Tibial artery (tissue), 4 donors: ENCODE measurements around the gene RBM15B.

Source experiments
- DNase-seq, 2 donors: peaks; one replicate each; pipeline ENCODE4 v3.0.0-alpha.2; 2019
- H3K27ac ChIP-seq, 2 donors: fragments of 200-600 bp; sonication (generic) in 1 of 2; 1 replicate in 1 of 2; 2 replicates in 1 of 2; pipeline ENCODE4 v1.5.1; 2018 to 2019; ENCODE audit warnings: mild to moderate bottlenecking in 1 of 2
- H3K27me3 ChIP-seq, 2 donors: fragments of 200-600 bp; sonication (generic) in 1 of 2; one replicate each; pipeline versions ENCODE4 v1.5.1 to v1.6.0; 2016 to 2019
- H3K36me3 ChIP-seq, 3 donors: fragments of 200-600 bp; sonication (generic) in 2 of 3; one replicate each; pipeline ENCODE4 v1.5.1; 2016 to 2019; ENCODE audit warnings: mild to moderate bottlenecking in 2 of 3
- H3K4me1 ChIP-seq, 4 donors: fragments of 200-600 bp; sonication (generic) in 2 of 4; 1 replicate in 3 of 4; 2 replicates in 1 of 4; pipeline ENCODE4 v1.5.1; 2016 to 2019
- H3K4me3 ChIP-seq, 2 donors: fragments of 200-600 bp; sonication (generic) in 1 of 2; 1 replicate in 1 of 2; 2 replicates in 1 of 2; pipeline ENCODE4 v1.5.1; 2018 to 2019; ENCODE audit warnings: mild to moderate bottlenecking in 2 of 2
- H3K9me3 ChIP-seq, 3 donors: fragments of 200-600 bp; sonication (generic) in 1 of 3; one replicate each; pipeline ENCODE4 v1.5.1; 2016 to 2019
- intact Hi-C: fragments of 100-400 bp; cut with DNase I; formaldehyde crosslinking; loops from one replicate; pipeline ENCODE4 v1.15.0; 2023; ENCODE audit warnings: low total_unique reads
- TF ChIP-seq, protein P1 (sequence below), 2 experiments: fragments of 200-600 bp in 1 of 2; fragments of 450-650 bp in 1 of 2; IDR thresholded peaks; one replicate each; pipeline ENCODE4 v1.5.1; 2017 to 2019; ENCODE audit warnings: antibody characterized with exemption in 2 of 2, mild to moderate bottlenecking in 1 of 2, moderate library complexity in 1 of 2

The RBM15B gene

DNA sequence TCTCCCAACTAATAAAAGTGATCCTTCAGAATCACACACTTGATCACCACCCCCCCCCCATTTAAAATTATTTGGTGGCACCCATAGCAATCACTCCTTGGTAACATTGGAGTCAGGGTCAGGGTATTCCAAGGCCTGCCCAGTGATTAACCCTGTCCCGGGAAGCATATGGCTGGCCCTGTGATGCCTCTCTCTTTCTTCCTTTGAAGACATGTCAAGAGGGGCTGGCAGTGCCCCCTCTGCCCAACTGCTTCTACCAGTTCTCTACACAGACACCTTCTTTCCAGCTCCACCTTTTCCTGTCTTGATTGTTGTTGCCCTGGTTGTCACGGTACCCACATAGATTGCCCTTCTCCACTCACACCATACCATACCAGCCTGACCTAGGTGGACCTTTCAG is 36.9 kb upstream of the RBM15B start:
- intact Hi-C loops, result no loop called here
- DNase-seq, result no peak
- H3K36me3 ChIP-seq, result no peaks in the 10 kb centered on the region

DNA sequence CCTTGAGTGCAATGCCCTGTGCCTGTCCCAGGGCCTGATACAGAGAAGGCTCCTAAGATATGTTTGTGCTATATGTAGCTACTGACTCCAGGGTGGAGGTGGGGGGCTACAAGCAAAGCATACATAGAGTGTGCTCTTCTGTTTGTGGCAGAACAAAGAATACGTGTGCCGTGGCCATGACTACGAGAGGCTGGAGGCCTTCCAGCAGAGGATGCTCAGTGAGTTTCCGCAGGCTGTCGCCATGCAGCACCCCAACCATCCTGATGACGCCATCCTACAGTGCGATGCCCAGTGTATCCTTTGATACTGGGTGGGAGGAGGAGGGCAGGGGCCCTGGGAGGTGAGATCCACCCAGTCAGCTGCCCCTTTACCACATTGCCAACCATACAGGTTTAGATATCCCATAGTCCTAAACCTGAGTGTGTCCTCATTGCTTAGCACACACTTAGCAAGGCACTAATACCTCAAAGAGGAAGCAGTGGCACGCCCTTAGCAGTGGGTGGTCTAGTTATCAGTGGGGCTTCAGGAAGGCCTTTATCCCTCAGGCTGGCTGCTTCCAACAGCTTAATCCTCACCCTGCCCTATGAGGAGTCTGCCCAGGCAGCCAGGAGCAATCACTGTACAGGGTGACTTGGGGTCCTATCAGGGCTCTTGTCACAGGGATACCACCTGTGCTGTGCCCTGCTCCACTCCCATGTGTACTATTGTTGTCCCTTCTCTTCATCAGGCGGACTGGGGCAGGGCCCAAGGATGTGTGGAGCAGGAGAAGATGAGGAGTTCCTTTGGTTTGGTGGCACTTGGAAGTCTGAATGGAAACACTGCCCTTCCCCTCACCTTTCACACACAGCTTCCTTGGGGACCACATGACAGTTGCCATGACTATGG is 36.1 kb upstream of the RBM15B start:
- Histone ChIP-seq H3K4me1 (no peaks in the 10 kb centered on the region), H3K9me3 (no peaks in the 10 kb centered on the region), H3K27me3 (no peaks in the 10 kb centered on the region), H3K4me3 (no peak overlapping the region), H3K27ac (no peak overlapping the region), H3K36me3 (no peaks in the 10 kb centered on the region)
- intact Hi-C loops, result no loop called here
- TF ChIP-seq, protein P1, sequence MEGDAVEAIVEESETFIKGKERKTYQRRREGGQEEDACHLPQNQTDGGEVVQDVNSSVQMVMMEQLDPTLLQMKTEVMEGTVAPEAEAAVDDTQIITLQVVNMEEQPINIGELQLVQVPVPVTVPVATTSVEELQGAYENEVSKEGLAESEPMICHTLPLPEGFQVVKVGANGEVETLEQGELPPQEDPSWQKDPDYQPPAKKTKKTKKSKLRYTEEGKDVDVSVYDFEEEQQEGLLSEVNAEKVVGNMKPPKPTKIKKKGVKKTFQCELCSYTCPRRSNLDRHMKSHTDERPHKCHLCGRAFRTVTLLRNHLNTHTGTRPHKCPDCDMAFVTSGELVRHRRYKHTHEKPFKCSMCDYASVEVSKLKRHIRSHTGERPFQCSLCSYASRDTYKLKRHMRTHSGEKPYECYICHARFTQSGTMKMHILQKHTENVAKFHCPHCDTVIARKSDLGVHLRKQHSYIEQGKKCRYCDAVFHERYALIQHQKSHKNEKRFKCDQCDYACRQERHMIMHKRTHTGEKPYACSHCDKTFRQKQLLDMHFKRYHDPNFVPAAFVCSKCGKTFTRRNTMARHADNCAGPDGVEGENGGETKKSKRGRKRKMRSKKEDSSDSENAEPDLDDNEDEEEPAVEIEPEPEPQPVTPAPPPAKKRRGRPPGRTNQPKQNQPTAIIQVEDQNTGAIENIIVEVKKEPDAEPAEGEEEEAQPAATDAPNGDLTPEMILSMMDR (IDR thresholded peaks at IDR 0.05), result no peak
- DNase-seq, result no peak

More for the DNA sequence above, 36.9 kb upstream of the RBM15B start:
- Histone ChIP-seq H3K9me3 (no peaks in the 10 kb centered on the region), H3K4me1 (no peaks in the 10 kb centered on the region), H3K27me3 (no peaks in the 10 kb centered on the region), H3K27ac (no peak overlapping the region), H3K4me3 (no peak overlapping the region)
- TF ChIP-seq, protein P1 (IDR thresholded peaks at IDR 0.05), result no peak

DNA sequence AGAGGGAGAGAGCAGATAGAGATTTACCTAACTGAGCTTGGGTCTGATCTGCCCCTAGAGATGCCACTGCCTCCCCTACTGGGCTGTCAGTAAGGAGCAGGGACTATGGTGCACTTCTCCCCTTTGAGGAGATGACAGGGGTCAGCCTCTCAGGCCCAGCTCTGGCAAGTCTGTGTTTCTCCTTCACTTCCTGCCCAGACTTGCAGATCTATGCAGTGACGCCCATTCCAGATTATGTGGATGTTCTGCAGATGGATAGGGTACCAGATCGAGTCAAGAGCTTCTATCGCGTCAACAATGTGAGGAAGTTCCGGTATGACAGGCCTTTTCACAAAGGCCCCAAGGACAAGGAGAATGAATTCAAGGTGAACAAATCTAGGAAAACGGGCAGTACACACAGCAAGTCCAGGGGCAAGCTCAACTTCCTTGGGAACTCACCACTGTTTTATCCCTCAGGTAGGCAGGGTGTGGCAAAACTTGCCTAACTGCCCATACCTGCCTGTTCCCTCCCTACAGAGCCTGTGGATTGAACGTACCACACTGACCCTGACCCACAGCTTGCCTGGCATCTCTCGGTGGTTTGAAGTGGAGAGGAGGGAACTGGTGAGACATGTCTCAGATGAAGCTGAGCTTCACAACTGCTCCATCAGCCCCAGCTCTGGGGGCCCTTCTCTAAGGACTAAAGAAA is 35.0 kb upstream of the RBM15B start:
- H3K36me3 ChIP-seq, result no peaks in the 10 kb centered on the region
- no peak overlapping the region for H3K4me3 ChIP-seq
- DNase-seq, result no peak
- H3K27me3 ChIP-seq, result no peaks in the 10 kb centered on the region
- no peaks in the 10 kb centered on the region for H3K4me1 ChIP-seq
- no peak overlapping the region for H3K27ac ChIP-seq
- TF ChIP-seq, protein P1 (IDR thresholded peaks at IDR 0.05), result no peak
- intact Hi-C loops, result no loop called here
- H3K9me3 ChIP-seq, result no peaks in the 10 kb centered on the region

DNA sequence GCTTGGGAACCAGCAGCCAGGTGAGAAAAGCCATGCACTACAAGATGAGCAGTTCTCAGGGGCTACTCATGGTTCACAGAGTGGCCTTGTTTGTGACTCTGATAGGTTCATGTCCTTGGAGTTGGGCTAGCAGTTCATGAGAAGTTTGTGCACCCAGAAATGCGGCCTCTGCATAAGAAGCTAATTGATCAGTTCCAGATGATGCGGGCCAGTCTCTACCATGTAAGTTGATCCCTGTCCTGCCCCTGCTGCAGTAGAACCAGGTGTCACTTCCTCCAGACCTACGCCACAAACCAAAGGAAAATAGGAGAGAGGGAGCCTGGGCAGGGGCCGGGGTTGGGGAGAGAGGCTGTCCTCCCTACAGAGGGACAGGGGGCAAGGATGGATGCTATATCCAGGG is 33.2 kb upstream of the RBM15B start:
- Histone ChIP-seq H3K9me3 (no peaks in the 10 kb centered on the region), H3K4me3 (no peak overlapping the region), H3K27me3 (no peaks in the 10 kb centered on the region), H3K27ac (no peak overlapping the region), H3K36me3 (no peaks in the 10 kb centered on the region), H3K4me1 (no peaks in the 10 kb centered on the region)
- TF ChIP-seq, protein P1 (IDR thresholded peaks at IDR 0.05), result no peak
- intact Hi-C loops, result no loop called here
- no peak for DNase-seq

DNA sequence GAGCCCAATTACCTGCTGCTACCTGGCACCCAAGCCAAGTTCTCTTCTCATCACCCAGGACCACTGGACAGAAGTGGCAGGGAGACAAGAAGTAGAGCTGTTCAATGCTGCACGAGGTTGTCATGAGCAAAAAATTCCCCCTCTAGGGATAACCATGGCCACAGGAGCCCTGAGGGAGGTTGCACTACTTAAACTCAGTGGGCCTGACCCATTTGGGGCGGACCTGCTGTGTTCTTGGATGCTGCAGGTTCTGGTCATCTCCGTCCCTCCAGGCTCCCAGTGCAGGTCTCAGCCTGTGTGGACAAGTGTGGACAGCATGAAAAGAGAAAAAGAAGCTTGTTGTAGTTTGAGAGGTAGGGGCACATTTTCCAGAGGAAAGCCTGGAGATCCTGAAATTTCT is 32.1 kb upstream of the RBM15B start:
- Histone ChIP-seq H3K4me3 (no peak overlapping the region), H3K36me3 (no peaks in the 10 kb centered on the region), H3K27ac (no peak overlapping the region), H3K27me3 (no peaks in the 10 kb centered on the region), H3K4me1 (no peaks in the 10 kb centered on the region), H3K9me3 (no peaks in the 10 kb centered on the region)
- intact Hi-C loops, result no loop called here
- TF ChIP-seq, protein P1 (IDR thresholded peaks at IDR 0.05), result no peak
- DNase-seq, result no peak
